ENCODE data around the gene SUPT4H1.

DNA sequence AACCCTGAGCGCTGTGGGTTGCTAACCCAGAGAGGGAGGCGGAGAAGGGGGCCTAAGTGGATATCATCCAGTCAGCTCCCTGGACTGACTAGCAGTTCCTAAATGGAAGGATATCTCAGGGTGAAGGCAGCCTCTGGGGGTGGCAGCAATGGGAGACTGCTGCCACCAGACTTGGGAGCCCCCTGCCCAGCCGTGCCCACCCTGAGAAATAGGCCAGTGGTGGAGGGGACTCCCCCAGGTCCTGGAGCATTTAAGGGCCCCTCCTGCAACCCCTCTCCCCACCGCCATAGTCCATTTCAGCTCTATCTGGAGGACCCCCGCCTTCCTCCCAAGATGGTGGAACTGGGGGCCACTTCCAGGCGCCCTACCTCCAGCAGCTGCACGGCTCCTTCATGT lies 31.8 kb downstream of the SUPT4H1 start:
- TF ChIP-seq POLR2A (IDR thresholded peaks at IDR 0.05) = no peak
- TF ChIP-seq POLR2AphosphoS5 (IDR thresholded peaks at IDR 0.05) = no peak

All from spleen (tissue), 3 donors.